Measurements from ENCODE around the gene PIP5K1B. TPM values are rescaled to one million over a fixed set of nuclear protein-coding genes. Genes with fewer than 3 reads are reported as not detected.

Gene PIP5K1B
- 15.8 and 20.9 TPM in 2 replicates for total RNA-seq (2016; rRNA removed; fragmentation: Illumina TruSeq; extraction: Trizol)
- 4.8 and 6.0 TPM in 2 replicates for total RNA-seq (2016; cell fraction: cytosol; rRNA removed; fragmentation: Illumina TruSeq; extraction: Trizol; ENCODE audit: low read depth)
- 14.6 and 19.9 TPM in 2 replicates for total RNA-seq (2016; cell fraction: insoluble cytoplasmic fraction; rRNA removed; fragmentation: Illumina TruSeq; extraction: Trizol)
- 15.0 and 15.8 TPM in 2 replicates for total RNA-seq (2016; cell fraction: membrane; rRNA removed; fragmentation: Illumina TruSeq; extraction: Trizol)
- 22.1 and 23.7 TPM in 2 replicates for total RNA-seq (2016; cell fraction: nucleus; rRNA removed; fragmentation: Illumina TruSeq; extraction: Trizol)
- 12.5 and 17.5 TPM in 2 replicates for polyA plus RNA-seq (2011; rRNA removed)
- polyA plus RNA-seq (2011; cell fraction: cytosol; rRNA removed): 8.8 and 10.8 TPM in 2 replicates
- 7.1 and 7.2 TPM in 2 replicates for polyA plus RNA-seq (2011; cell fraction: nucleus; rRNA removed)
- polyA plus RNA-seq (2012): 10.5 and 11.6 TPM in 2 replicates
- 4.0 and 4.9 TPM in 2 replicates for polyA plus RNA-seq (2016; cell fraction: cytosol; fragmentation: Illumina TruSeq; extraction: Trizol; ENCODE audit: low read depth)
- polyA plus RNA-seq (2016; cell fraction: insoluble cytoplasmic fraction; fragmentation: Illumina TruSeq; extraction: Trizol; ENCODE audit: low read depth): 22.2 and 24.8 TPM in 2 replicates
- 11.2 and 13.2 TPM in 2 replicates for polyA plus RNA-seq (2016; cell fraction: membrane; fragmentation: Illumina TruSeq; extraction: Trizol; ENCODE audit: low read depth)
- 11.5 and 12.3 TPM in 2 replicates for polyA plus RNA-seq (2016; cell fraction: nucleus; fragmentation: Illumina TruSeq; extraction: Trizol; ENCODE audit: insufficient read depth, low read depth)
- 0.12 and 25.9 TPM in 2 replicates for polyA minus RNA-seq (2011; rRNA and poly(A)+ RNA removed; ENCODE audit: low replicate concordance)
- polyA minus RNA-seq (2011; cell fraction: cytosol; rRNA and poly(A)+ RNA removed): 11.4 and 11.6 TPM in 2 replicates
- polyA minus RNA-seq (2011; cell fraction: nucleus; rRNA and poly(A)+ RNA removed): 72.0 and 77.6 TPM in 2 replicates
- percentile 86 among the genes with signal in this experiment for Bru-seq, nascent RNA
- BruChase-seq, experiment 1, labeled RNA remaining after a 6-hour chase: percentile 61 among the genes with signal in this experiment
- BruChase-seq, experiment 2, labeled RNA remaining after a 2-hour chase: percentile 70 among the genes with signal in this experiment
- long read RNA-seq, experiment 1, partial matches to known transcripts: 5 of 14 reads
- long read RNA-seq, experiment 1, other reads (novel, unspliced or antisense): 6 of 14 reads
- long read RNA-seq, experiment 2, partial matches to known transcripts: 9 of 21 reads
- long read RNA-seq, experiment 2, other reads (novel, unspliced or antisense): 9 of 21 reads

- Histone ChIP-seq H3K4me2 (ENCODE audit: low read depth, low read length) (peak within 1 kb of the TSS; percentile 96), H4K20me1 (ENCODE audit: insufficient read depth, low read length) (no peaks in the 10 kb centered on the region), H2AFZ (ENCODE audit: low read length) (no peak within 1 kb of the TSS), H3K27me3 (ENCODE audit: control insufficient read depth in 1 of 2, insufficient read depth in 2 of 2, low read length in 2 of 2) (no peaks in the 10 kb centered on the region; a peak in 1 of 5 replicates), H3K36me3 (replicated peaks in 1 of 2; ENCODE audit: control insufficient read depth in 1 of 2, insufficient read depth in 2 of 2, low read length in 2 of 2) (no peaks in the 10 kb centered on the region), H3K9me3 (ENCODE audit: low read length) (no peaks in the 10 kb centered on the region), H3K79me2 (ENCODE audit: insufficient read depth, low read length) (peaks cover 43% of the 10 kb centered on the region), H3K4me3 (replicated peaks in 1 of 3; ENCODE audit: insufficient read depth in 1 of 3, low read depth in 2 of 3, low read length in 3 of 3) (peak within 1 kb of the TSS; percentile 87 to 89 (median 88)), H3K4me1 (ENCODE audit: insufficient read depth, low read length) (peaks cover 62% of the 10 kb centered on the region), H3K9ac (ENCODE audit: insufficient read depth, low read depth, low read length) (peak within 1 kb of the TSS; percentile 86), H3K27ac (ENCODE audit: extremely low read length, insufficient read depth, low read length) (peak within 1 kb of the TSS; percentile 83)
- in situ Hi-C loops (cut with HindIII; ENCODE audit: extremely low pct_ligation_motif_present, low pct_unique_long_range_greater_than_20kb): loop anchor here (5.0 to 10.0 kb wide), 3 partner anchors 77 to 300 kb away; a partner anchor contains a TSS
- peak; percentile 89 for ATAC-seq
- DNase-seq (ENCODE audit: low spot score): peak; percentile 70
- intact Hi-C loops (cut with micrococcal nuclease; ENCODE audit: unreplicated experiment): loop anchor here (10.0 kb wide), 1 partner anchor 320 kb away; no protein-coding TSS in a partner anchor
- 0% methylated on average over 2 of the region's 84 CpGs for WGBS (ENCODE audit: low lambda C conversion rate)
- ChIA-PET POLR2A (interaction anchor here (0.7 to 3.9 kb wide), 9 partner anchors 15 to 75 kb away, joined by 3 to 33 read pairs (median 6); a partner anchor contains a TSS), CTCF (ENCODE audit: low intra/inter-chr PET ratio, low total read pairs) (interaction anchor here (1.4 to 1.5 kb wide), 2 partner anchors 19 to 140 kb away, joined by 3 read pairs; no protein-coding TSS in a partner anchor)
- FAIRE-seq: no peak
- no TSS peak for BruUV-seq (replicated peaks)
- no peak for TF ChIP-seq NR2C2 (CRISPR knock-in tag; IDR thresholded peaks at IDR 0.05; ENCODE audit: borderline replicate concordance)
- no peak for TF ChIP-seq HDAC6 (IDR thresholded peaks at IDR 0.05; ENCODE audit: low read depth, low read length)
- TF ChIP-seq ZNF589 (CRISPR knock-in tag; conservative IDR thresholded peaks at IDR 0.05): no peak
- TF ChIP-seq ZNF441 (CRISPR knock-in tag; IDR thresholded peaks at IDR 0.05; ENCODE audit: borderline replicate concordance): peak; percentile 51
- TF ChIP-seq ZNF329 (CRISPR knock-in tag; IDR thresholded peaks at IDR 0.05; ENCODE audit: low read depth): no peak
- peak; percentile 74 for TF ChIP-seq SAP130 (CRISPR knock-in tag; IDR thresholded peaks at IDR 0.05; ENCODE audit: low read depth)
- TF ChIP-seq MAF1 (CRISPR knock-in tag; IDR thresholded peaks at IDR 0.05; ENCODE audit: borderline replicate concordance): peak; percentile 47; the same call in 1 of the 2 replicates
- TF ChIP-seq ATF4 (CRISPR knock-in tag; IDR thresholded peaks at IDR 0.05): peak in 1 of 2 experiments; percentile 55; a peak in 1 of 4 replicates
- TF ChIP-seq ZNF687 (CRISPR knock-in tag; IDR thresholded peaks at IDR 0.05): peak; percentile 83
- no peak for TF ChIP-seq HMG20A (CRISPR knock-in tag; IDR thresholded peaks at IDR 0.05; ENCODE audit: borderline replicate concordance)
- TF ChIP-seq KMT2A (CRISPR knock-in tag; IDR thresholded peaks at IDR 0.05): peak; percentile 87
Measured at GRCh38 chr9:68704814-68705530, at the start of gene PIP5K1B. PIP5K1B (plus strand) TSS chr9:68705240; CDS start chr9:68822615, 117,375 bp downstream.
